Astrocyte of the spinal cord (primary cell): ENCODE measurements around the gene UNC79.

Experiments
- DNase-seq: peaks from one replicate; pipeline ENCODE4 v3.0.0; 2011; ENCODE audit warnings: low read depth, low spot score
- H3K4me3 ChIP-seq: 2 replicates; pipeline ENCODE4 v1.5.1; 2011; ENCODE audit warnings: low read depth, mild to moderate bottlenecking, low read length, moderate library complexity
- CTCF ChIP-seq: IDR thresholded peaks from 2 replicates; pipeline ENCODE4 v1.5.1; 2012; ENCODE audit warnings: low read depth, mild to moderate bottlenecking, low read length, inconsistent platforms
- in situ Hi-C: cut with HindIII; loops from 2 replicates; pipeline ENCODE4 v1.10.0; 2017; ENCODE audit warnings: low sequenced_read_pairs

Gene UNC79

GRCh38 chr14:93720981-93721483, 290.3 kb downstream of the UNC79 start:
- no peak overlapping the region for H3K4me3 ChIP-seq
- DNase-seq = no peak
- TF ChIP-seq CTCF = no peak
- in situ Hi-C loops = no loop called here

DNA sequence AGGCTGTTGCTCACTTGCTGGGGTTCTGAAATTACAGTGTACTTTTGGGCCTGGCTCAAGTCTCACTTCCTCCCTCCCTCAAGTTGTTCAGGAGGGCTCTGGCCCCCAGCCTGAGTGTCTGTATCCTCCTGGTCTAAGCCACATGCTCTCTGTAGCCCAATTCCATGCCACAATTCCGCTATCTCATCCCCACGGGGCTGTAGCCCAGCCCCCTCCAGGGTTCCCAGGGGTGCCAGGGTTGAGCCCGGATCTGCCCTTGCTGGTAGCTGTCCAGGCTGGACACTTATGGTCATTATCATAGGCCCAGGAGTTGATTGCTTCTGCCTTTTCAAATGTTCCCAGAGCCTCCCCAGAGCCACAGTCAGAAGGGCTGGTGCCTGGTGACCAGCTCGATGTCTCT, 292.3 kb downstream of the UNC79 start:
- no peak for TF ChIP-seq CTCF
- in situ Hi-C loops = no loop called here
- no peak overlapping the region for H3K4me3 ChIP-seq
- DNase-seq = no peak

- no peak overlapping the region for H3K4me3 ChIP-seq
- TF ChIP-seq CTCF = no peak
- in situ Hi-C loops = no loop called here
- no peak for DNase-seq
Measured at GRCh38 chr14:93725002-93725582, 294.4 kb downstream of the UNC79 start.

DNA sequence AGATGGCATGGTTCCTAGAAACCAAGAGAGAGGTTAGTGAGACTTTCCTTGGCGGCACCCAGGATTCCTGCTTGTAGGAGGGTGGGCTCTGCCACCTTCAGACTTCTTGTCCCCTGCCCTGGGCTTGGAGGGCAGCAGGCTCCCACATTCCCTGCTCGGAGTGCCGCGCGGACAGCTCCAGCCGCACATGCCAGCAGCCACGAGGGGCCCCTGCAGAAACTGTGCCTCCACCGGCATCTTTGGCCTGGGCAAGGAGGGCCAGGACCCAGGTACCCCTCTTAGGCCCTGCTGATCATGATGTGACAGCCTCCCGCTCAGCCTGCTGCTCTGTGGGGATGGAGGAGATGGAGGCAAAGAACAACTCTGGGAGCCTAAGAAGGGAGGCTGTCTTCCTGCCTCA, 295.3 kb downstream of the UNC79 start:
- in situ Hi-C loops = no loop called here
- H3K4me3 ChIP-seq = no peak overlapping the region
- no peak for DNase-seq
- no peak for TF ChIP-seq CTCF

- TF ChIP-seq CTCF = no peak
- DNase-seq = no peak
- no peak overlapping the region for H3K4me3 ChIP-seq
- in situ Hi-C loops = no loop called here
Measured at GRCh38 chr14:93727039-93727740, 296.5 kb downstream of the UNC79 start.

DNA sequence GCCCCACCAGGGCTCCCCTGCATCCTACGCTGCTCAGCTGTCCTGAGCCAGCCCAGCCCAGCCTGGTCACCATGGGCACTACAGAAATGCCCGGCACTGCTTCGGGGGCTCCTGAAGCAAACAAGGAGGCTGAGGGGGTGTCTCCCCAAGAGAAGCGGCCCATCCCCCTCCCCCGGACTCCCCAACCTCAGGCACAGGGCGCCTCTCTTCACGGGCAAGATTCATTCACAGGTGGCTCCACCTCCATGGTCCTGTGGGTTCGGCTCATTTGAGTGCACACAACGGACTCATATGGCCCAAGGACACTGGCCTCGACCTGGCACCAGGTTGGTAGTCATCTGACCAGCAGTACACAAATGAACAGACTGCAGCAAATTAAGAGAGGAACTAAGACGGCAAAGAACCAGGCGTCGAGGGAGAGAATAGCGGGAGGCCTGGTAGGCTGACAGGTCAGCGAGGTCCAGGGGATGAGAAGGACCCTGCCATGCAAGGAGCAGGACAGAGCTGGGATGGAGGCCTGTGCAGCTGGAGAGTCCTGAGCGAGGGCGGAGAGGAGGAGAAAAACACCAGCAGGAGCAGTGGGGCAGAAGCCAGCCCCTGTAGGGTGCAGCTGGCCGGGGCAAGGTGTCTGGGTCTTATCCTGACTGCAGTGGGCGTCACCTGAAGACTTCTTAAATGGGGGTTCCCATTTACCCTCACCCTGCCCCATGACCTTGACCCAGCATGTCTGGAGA, 297.3 kb downstream of the UNC79 start:
- no peak for DNase-seq
- in situ Hi-C loops = no loop called here
- no peak for TF ChIP-seq CTCF
- no peak overlapping the region for H3K4me3 ChIP-seq
